GM21825 (cell line): ENCODE data around the gene BIK.

Experiments
- ATAC-seq: cut with Tn5 transposase; IDR thresholded peaks from one replicate; pipeline ENCODE4 v1.9.1; 2021; ENCODE audit warnings: mild to moderate bottlenecking, moderate library complexity; ENCODE audit not compliant: unreplicated experiment

The BIK gene

GRCh38 chr22:43159484-43160178 is 49.1 kb downstream of the BIK start:
- no peak for ATAC-seq

- no peak for ATAC-seq
These were observed 50.1 kb downstream of the BIK start for GRCh38 chr22:43160497-43161126.

GRCh38 chr22:43162412-43163150 is 52.0 kb downstream of the BIK start:
- ATAC-seq = no peak

- no peak for ATAC-seq
These were observed 52.8 kb downstream of the BIK start for GRCh38 chr22:43163241-43163795.

GRCh38 chr22:43164636-43165035 is 54.1 kb downstream of the BIK start:
- no peak for ATAC-seq

- no peak for ATAC-seq
These were observed 55.8 kb downstream of the BIK start for GRCh38 chr22:43166132-43166930.

GRCh38 chr22:43167001-43167589 is 56.5 kb downstream of the BIK start:
- ATAC-seq = no peak

- no peak for ATAC-seq
These were observed 58.1 kb downstream of the BIK start for GRCh38 chr22:43168471-43169309.

- ATAC-seq = no peak
These were observed 59.0 kb downstream of the BIK start for GRCh38 chr22:43169310-43170130.

GRCh38 chr22:43170131-43170480 is 59.6 kb downstream of the BIK start:
- ATAC-seq = no peak

GRCh38 chr22:43171019-43171491 is 60.5 kb downstream of the BIK start:
- ATAC-seq = no peak

GRCh38 chr22:43171607-43172006 is 61.1 kb downstream of the BIK start:
- ATAC-seq = no peak

- ATAC-seq = no peak
These were observed 61.6 kb downstream of the BIK start for GRCh38 chr22:43172191-43172590.

- no peak for ATAC-seq
These were observed 63.0 kb downstream of the BIK start for GRCh38 chr22:43173566-43173965.

- ATAC-seq = no peak
These were observed 63.6 kb downstream of the BIK start for GRCh38 chr22:43173976-43174720.

GRCh38 chr22:43174941-43175531 is 64.5 kb downstream of the BIK start:
- no peak for ATAC-seq

GRCh38 chr22:43176090-43176489 is 65.5 kb downstream of the BIK start:
- ATAC-seq = no peak

- no peak for ATAC-seq
These were observed 66.9 kb downstream of the BIK start for GRCh38 chr22:43177479-43177878.
